Left lobe of liver (tissue), 2 donors: ENCODE measurements around the gene GRPEL2. TPM values are rescaled to one million over a fixed set of nuclear protein-coding genes. Genes with fewer than 3 reads are reported as not detected.

Experiments
- ATAC-seq: fragments of 200-7000 bp; cut with Tn5 transposase; one replicate; pipeline ENCODE4 v1.9.1; 2020; ENCODE audit warnings: mild to moderate bottlenecking, moderate library complexity
- DNase-seq: peaks from one replicate; pipeline ENCODE4 v3.0.0-alpha.2; 2020; ENCODE audit warnings: low spot score
- total RNA-seq: library from RNA; stranded (reverse); gene quantifications from one replicate; pipeline ENCODE4 v1.2.1, GENCODE V29; 2021
- donor health status: DM: no; HTN: no; CAD: no; lungs with moderate emphysema.
- donor health status: DM: no; HTN: yes; CAD: no.

GRPEL2 gene
- total RNA-seq, result 5.1 TPM

- ATAC-seq, result peak; percentile 99
- DNase-seq, result peak; percentile 97
These were observed at the start of gene GRPEL2 for GRCh38 chr5:149345147-149345891. Gene GRPEL2, plus strand, starts transcription at chr5:149345499. Its CDS starts 41 bp downstream, at chr5:149345540.

- DNase-seq (no peak), ATAC-seq (no peak)
These were observed 47.8 kb upstream of the GRPEL2 start for GRCh38 chr5:149297340-149298025.

- DNase-seq (no peak), ATAC-seq (no peak)
These were observed 47.1 kb upstream of the GRPEL2 start for GRCh38 chr5:149298163-149298562.

GRCh38 chr5:149298842-149299404, 46.4 kb upstream of the GRPEL2 start:
- ATAC-seq (peak; percentile 66), DNase-seq (no peak)

GRCh38 chr5:149299451-149300054, 45.7 kb upstream of the GRPEL2 start:
- peak; percentile 13 for ATAC-seq
- DNase-seq, result no peak

- no peak for DNase-seq
- ATAC-seq, result no peak
These were observed 44.9 kb upstream of the GRPEL2 start for GRCh38 chr5:149300441-149300840.

GRCh38 chr5:149301049-149301743, 44.1 kb upstream of the GRPEL2 start:
- ATAC-seq (no peak), DNase-seq (no peak)

- no peak for ATAC-seq
- no peak for DNase-seq
These were observed 43.4 kb upstream of the GRPEL2 start for GRCh38 chr5:149301744-149302380.

- DNase-seq (no peak), ATAC-seq (no peak)
These were observed 42.7 kb upstream of the GRPEL2 start for GRCh38 chr5:149302641-149303040.

GRCh38 chr5:149303210-149303609, 42.1 kb upstream of the GRPEL2 start:
- DNase-seq (no peak), ATAC-seq (no peak)

GRCh38 chr5:149304195-149305078, 40.9 kb upstream of the GRPEL2 start:
- peak; percentile 12 for ATAC-seq

GRCh38 chr5:149309354-149309753, 35.9 kb upstream of the GRPEL2 start:
- ATAC-seq (no peak), DNase-seq (no peak)

More at GRCh38 chr5:149304195-149305078, 40.9 kb upstream of the GRPEL2 start:
- no peak for DNase-seq

- ATAC-seq (no peak), DNase-seq (no peak)
These were observed 34.8 kb upstream of the GRPEL2 start for GRCh38 chr5:149310488-149310887.

- no peak for ATAC-seq
- DNase-seq, result no peak
These were observed 34.2 kb upstream of the GRPEL2 start for GRCh38 chr5:149310947-149311658.

GRCh38 chr5:149313151-149313841, 32.0 kb upstream of the GRPEL2 start:
- ATAC-seq, result no peak
- DNase-seq, result no peak

GRCh38 chr5:149314571-149315111, 30.7 kb upstream of the GRPEL2 start:
- no peak for ATAC-seq
- no peak for DNase-seq

- DNase-seq (no peak), ATAC-seq (no peak)
These were observed 29.5 kb upstream of the GRPEL2 start for GRCh38 chr5:149315753-149316152.
